ENCODE data around the gene MMP3.

The MMP3 gene

GRCh38 chr11:102837646-102838045, 5.8 kb downstream of the MMP3 start:
- H3K27ac ChIP-seq (ENCODE audit: low read length): no peak overlapping the region
- H3K4me2 ChIP-seq (ENCODE audit: insufficient read depth, low read length): no peak overlapping the region
- H3K79me2 ChIP-seq (ENCODE audit: insufficient read depth, low read length): no peaks in the 10 kb centered on the region
- ATAC-seq (ENCODE audit: insufficient read depth, low read depth) (no peak), DNase-seq (no peak)
- no peaks in the 10 kb centered on the region for H3K9me3 ChIP-seq (ENCODE audit: insufficient read depth, low read length, severe bottlenecking)
- no peaks in the 10 kb centered on the region for H3K4me1 ChIP-seq (ENCODE audit: insufficient read depth, low read length)
- no peak overlapping the region for H3K4me3 ChIP-seq (ENCODE audit: low read depth in 1 of 2, low read length in 2 of 2)
- TF ChIP-seq CTCF (IDR thresholded peaks at IDR 0.05; ENCODE audit: borderline replicate concordance, extremely low read depth, low read length, poor library complexity, severe bottlenecking): no peak
- TF ChIP-seq EZH2 (IDR thresholded peaks at IDR 0.05; ENCODE audit: borderline replicate concordance, low read depth, low read length, severe bottlenecking): no peak
- no peaks in the 10 kb centered on the region for H4K20me1 ChIP-seq (ENCODE audit: insufficient read depth, low read length)
- no peaks in the 10 kb centered on the region for H3K27me3 ChIP-seq (ENCODE audit: insufficient read depth, low read length, poor library complexity)
- H2AFZ ChIP-seq (ENCODE audit: low read depth, low read length): no peak overlapping the region
- no peaks in the 10 kb centered on the region for H3K36me3 ChIP-seq (ENCODE audit: insufficient read depth, low read length)
- H3K9ac ChIP-seq (ENCODE audit: low read depth, low read length): no peak overlapping the region

- Histone ChIP-seq H3K4me1 (ENCODE audit: insufficient read depth, low read length) (no peaks in the 10 kb centered on the region), H3K36me3 (ENCODE audit: insufficient read depth, low read length) (no peaks in the 10 kb centered on the region), H3K4me2 (ENCODE audit: insufficient read depth, low read length) (no peak overlapping the region), H3K4me3 (ENCODE audit: low read depth in 1 of 2, low read length in 2 of 2) (no peak overlapping the region), H3K27ac (ENCODE audit: low read length) (no peak overlapping the region), H4K20me1 (ENCODE audit: insufficient read depth, low read length) (no peaks in the 10 kb centered on the region), H3K9me3 (ENCODE audit: insufficient read depth, low read length, severe bottlenecking) (no peaks in the 10 kb centered on the region), H2AFZ (ENCODE audit: low read depth, low read length) (no peak overlapping the region), H3K79me2 (ENCODE audit: insufficient read depth, low read length) (no peaks in the 10 kb centered on the region), H3K9ac (ENCODE audit: low read depth, low read length) (no peak overlapping the region), H3K27me3 (ENCODE audit: insufficient read depth, low read length, poor library complexity) (no peaks in the 10 kb centered on the region)
- no peak for TF ChIP-seq CTCF (IDR thresholded peaks at IDR 0.05; ENCODE audit: borderline replicate concordance, extremely low read depth, low read length, poor library complexity, severe bottlenecking)
- TF ChIP-seq EZH2 (IDR thresholded peaks at IDR 0.05; ENCODE audit: borderline replicate concordance, low read depth, low read length, severe bottlenecking): no peak
- ATAC-seq (ENCODE audit: insufficient read depth, low read depth) (no peak), DNase-seq (no peak)
Measured at GRCh38 chr11:102837156-102837555, 6.3 kb downstream of the MMP3 start.

- TF ChIP-seq CTCF (IDR thresholded peaks at IDR 0.05; ENCODE audit: borderline replicate concordance, extremely low read depth, low read length, poor library complexity, severe bottlenecking) (no peak), EZH2 (IDR thresholded peaks at IDR 0.05; ENCODE audit: borderline replicate concordance, low read depth, low read length, severe bottlenecking) (no peak)
- DNase-seq: no peak
Measured at GRCh38 chr11:102836290-102836875, 7.0 kb downstream of the MMP3 start.

More at GRCh38 chr11:102836290-102836875, 7.0 kb downstream of the MMP3 start:
- Histone ChIP-seq H2AFZ (ENCODE audit: low read depth, low read length) (no peak overlapping the region), H3K79me2 (ENCODE audit: insufficient read depth, low read length) (no peaks in the 10 kb centered on the region), H3K4me3 (ENCODE audit: low read depth in 1 of 2, low read length in 2 of 2) (no peak overlapping the region), H3K4me2 (ENCODE audit: insufficient read depth, low read length) (no peak overlapping the region), H3K4me1 (ENCODE audit: insufficient read depth, low read length) (no peaks in the 10 kb centered on the region), H3K27me3 (ENCODE audit: insufficient read depth, low read length, poor library complexity) (no peaks in the 10 kb centered on the region), H3K9me3 (ENCODE audit: insufficient read depth, low read length, severe bottlenecking) (no peaks in the 10 kb centered on the region), H3K9ac (ENCODE audit: low read depth, low read length) (no peak overlapping the region), H3K36me3 (ENCODE audit: insufficient read depth, low read length) (no peaks in the 10 kb centered on the region), H4K20me1 (ENCODE audit: insufficient read depth, low read length) (no peaks in the 10 kb centered on the region), H3K27ac (ENCODE audit: low read length) (no peak overlapping the region)
- no peak for ATAC-seq (ENCODE audit: insufficient read depth, low read depth)

Data from DND-41 (cell line).